CD14-positive monocyte (primary cell): Measurements from ENCODE around the gene ALOX12B. TPM values are rescaled to one million over a fixed set of nuclear protein-coding genes. Genes with fewer than 3 reads are reported as not detected.

ENCODE experiments used
- DNase-seq, 3 donors: peaks; one replicate each; pipeline ENCODE4 v3.0.0-alpha.2; 2011 to 2022
- H2AFZ ChIP-seq: 2 replicates; pipeline ENCODE4 v1.6.0; 2012; ENCODE audit warnings: mild to moderate bottlenecking, low read depth, low read length, inconsistent platforms; ENCODE audit not compliant: insufficient read depth, poor library complexity, severe bottlenecking
- H3K27ac ChIP-seq, 2 donors: 1 replicate in 1 of 2; 2 replicates in 1 of 2; pipeline ENCODE4 v1.5.1; 2012 to 2013; ENCODE audit warnings: low read length in 2 of 2, control low read depth in 1 of 2, inconsistent platforms in 1 of 2, low read depth in 1 of 2, mild to moderate bottlenecking in 1 of 2
- H3K27me3 ChIP-seq, 2 donors: one replicate each; pipeline versions ENCODE4 v1.6.0 to v1.6.1; 2011 to 2013; ENCODE audit warnings: low read length in 2 of 2; ENCODE audit not compliant: control insufficient read depth in 2 of 2, insufficient read depth in 2 of 2
- H3K36me3 ChIP-seq, 2 donors: replicated peaks in 1 of 2; 1 replicate in 1 of 2; 2 replicates in 1 of 2; pipeline versions ENCODE4 v1.5.1 to v1.6.1; 2012 to 2013; ENCODE audit warnings: low read length in 2 of 2, control low read depth in 1 of 2, inconsistent platforms in 1 of 2, mild to moderate bottlenecking in 1 of 2; ENCODE audit not compliant: insufficient read depth in 2 of 2, control insufficient read depth in 1 of 2
- H3K4me1 ChIP-seq, 2 donors: 1 replicate in 1 of 2; 2 replicates in 1 of 2; pipeline versions ENCODE4 v1.5.1 to v1.6.1; 2012 to 2013; ENCODE audit warnings: low read length in 2 of 2, control low read depth in 1 of 2, inconsistent platforms in 1 of 2, mild to moderate bottlenecking in 1 of 2, moderate library complexity in 1 of 2; ENCODE audit not compliant: insufficient read depth in 2 of 2, control insufficient read depth in 1 of 2
- H3K4me2 ChIP-seq: replicated peaks from 2 replicates; pipeline ENCODE3; 2012; ENCODE audit warnings: low read length, moderate library complexity, mild to moderate bottlenecking; ENCODE audit not compliant: poor library complexity, severe bottlenecking; ENCODE audit errors: extremely low read depth
- H3K4me3 ChIP-seq, 3 experiments: fragments of 200-600 bp in 1 of 3; sonication (generic) in 1 of 3; replicated peaks in 1 of 3; 1 replicate in 2 of 3; 2 replicates in 1 of 3; pipeline ENCODE4 v1.5.1; 2011 to 2013; ENCODE audit warnings: low read length in 3 of 3, mild to moderate bottlenecking in 3 of 3, control low read depth in 2 of 3, low read depth in 2 of 3, inconsistent platforms in 1 of 3, moderate library complexity in 1 of 3
- H3K79me2 ChIP-seq: 2 replicates; pipeline ENCODE4 v1.6.0; 2012; ENCODE audit warnings: mild to moderate bottlenecking, control low read depth, inconsistent platforms, low read length, moderate library complexity; ENCODE audit not compliant: insufficient read depth
- H3K9ac ChIP-seq: 2 replicates; pipeline ENCODE4 v1.6.0; 2017; ENCODE audit warnings: low read length, mild to moderate bottlenecking; ENCODE audit not compliant: insufficient read depth, poor library complexity, severe bottlenecking
- H3K9me3 ChIP-seq, 2 donors: replicated peaks in 1 of 2; 1 replicate in 1 of 2; 2 replicates in 1 of 2; pipeline versions ENCODE4 v1.5.1 to v1.6.1; 2012 to 2013; ENCODE audit warnings: low read length in 2 of 2, control low read depth in 1 of 2; ENCODE audit not compliant: control insufficient read depth in 1 of 2, insufficient read depth in 1 of 2
- H4K20me1 ChIP-seq: 2 replicates; pipeline ENCODE4 v1.6.0; 2012; ENCODE audit warnings: mild to moderate bottlenecking, low read length, control low read depth, moderate library complexity; ENCODE audit not compliant: insufficient read depth
- H3K27ac Mint-ChIP-seq, 7 donors: one replicate each; pipeline ENCODE4 v1.8.0; 2020; ENCODE audit warnings: mild to moderate bottlenecking in 7 of 7, mixed read lengths in 7 of 7, moderate library complexity in 6 of 7, inconsistent platforms in 2 of 7
- H3K27me3 Mint-ChIP-seq, 3 donors: one replicate each; pipeline ENCODE4 v1.8.0; 2021 to 2022; ENCODE audit warnings: low read depth in 3 of 3, mild to moderate bottlenecking in 3 of 3, mixed read lengths in 3 of 3, moderate library complexity in 3 of 3, inconsistent platforms in 1 of 3
- H3K36me3 Mint-ChIP-seq, 2 donors: one replicate each; pipeline ENCODE4 v1.8.0; 2020; ENCODE audit warnings: mixed read lengths in 2 of 2, inconsistent platforms in 1 of 2, mild to moderate bottlenecking in 1 of 2
- H3K4me1 Mint-ChIP-seq: one replicate; pipeline ENCODE4 v1.8.0; 2020; ENCODE audit warnings: mild to moderate bottlenecking, mixed read lengths
- H3K4me3 Mint-ChIP-seq, 2 donors: one replicate each; pipeline ENCODE4 v1.8.0; 2020; ENCODE audit warnings: mild to moderate bottlenecking in 2 of 2, mixed read lengths in 2 of 2, moderate library complexity in 1 of 2
- H3K9me3 Mint-ChIP-seq, 7 donors: one replicate each; pipeline ENCODE4 v1.8.0; 2020 to 2022; ENCODE audit warnings: mixed read lengths in 7 of 7, mild to moderate bottlenecking in 6 of 7, moderate library complexity in 6 of 7, inconsistent platforms in 2 of 7
- WGBS: methylation state at CpG from one replicate; pipeline ENCODE4 v1.1.5; 2013; ENCODE audit warnings: missing lambda C conversion rate; ENCODE audit not compliant: insufficient coverage; 5-methylcytosine and 5-hydroxymethylcytosine counted together
- intact Hi-C, 2 donors: fragments of 100-400 bp; cut with micrococcal nuclease; formaldehyde crosslinking; loops; one replicate each; pipeline versions ENCODE4 v1.15.0 to v1.15.1; 2023
- polyA plus RNA-seq, 3 donors: library from polyadenylated mRNA; depleted of rRNA in 1 of 3; unstranded in 2 of 3; stranded (reverse) in 1 of 3; fragments of 300-500 nt in 2 of 3; fragments of >200 nt in 1 of 3; fragmentation: Illumina TruSeq in 2 of 3; gene quantifications; 1 replicate in 2 of 3; 2 replicates in 1 of 3; pipeline ENCODE4 v1.2.3, GENCODE V29; 2012 to 2021
- TF ChIP-seq, protein P1 (sequence below): fragments of 200-600 bp; IDR thresholded peaks from one replicate; pipeline ENCODE4 v1.8.0; 2022; ENCODE audit warnings: antibody characterized with exemption, mild to moderate bottlenecking

ALOX12B gene
- polyA plus RNA-seq, 3 donors, result not detected

DNA sequence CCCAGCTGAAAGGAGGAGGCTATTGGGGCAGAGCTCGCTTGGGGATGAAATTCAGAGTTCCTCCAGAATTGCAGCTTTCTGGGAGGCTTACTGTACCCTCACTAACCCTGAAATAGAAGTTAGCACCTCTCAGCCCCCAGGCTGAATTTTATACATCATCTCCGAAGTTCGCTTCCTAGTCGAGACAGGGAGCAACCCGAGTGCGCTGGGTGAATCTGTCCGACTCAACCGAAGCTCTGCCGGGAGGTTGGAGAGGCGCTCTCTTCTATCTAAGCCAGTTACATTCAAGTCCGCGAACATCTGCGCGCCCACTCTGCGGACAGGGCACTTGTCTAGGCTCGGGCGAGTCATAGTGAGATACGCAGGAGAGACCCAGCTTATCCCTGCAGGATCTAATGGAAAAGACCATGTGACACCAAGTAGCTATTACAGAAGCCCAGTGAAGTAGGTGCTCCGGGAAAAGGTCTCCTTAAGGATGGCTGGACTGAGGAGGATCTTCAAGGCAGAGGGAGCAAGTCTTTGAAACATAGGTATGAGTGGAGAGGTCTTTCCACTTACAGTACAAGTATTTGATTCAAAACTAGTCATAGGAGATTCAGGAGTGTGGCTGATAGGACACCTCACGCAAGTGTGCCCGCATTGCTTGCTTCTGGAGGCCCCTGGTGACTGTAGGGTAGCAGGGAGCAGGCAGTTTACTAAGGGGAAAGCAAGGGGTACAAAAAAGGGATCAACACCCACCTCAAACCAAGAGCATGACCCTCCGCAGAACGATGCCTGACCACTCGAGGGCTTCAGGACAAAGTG, 37.0 kb upstream of the ALOX12B start:
- H3K27ac ChIP-seq, result no peak overlapping the region
- H3K4me1 Mint-ChIP-seq, result peaks cover 70% of the 10 kb centered on the region
- peaks cover 84 to 97% (median 91%) of the 10 kb centered on the region in 3 donors for H3K27me3 Mint-ChIP-seq

More for the DNA sequence above, 37.0 kb upstream of the ALOX12B start:
- peak in 1 of 3 donors; percentile 3 for DNase-seq
- Histone ChIP-seq H3K4me1 (peaks cover 67 to 78% of the 10 kb centered on the region in 2 donors), H3K36me3 (no peaks in the 10 kb centered on the region), H3K9me3 (peaks cover 0 to 21% of the 10 kb centered on the region in 2 donors), H2AFZ (no peak overlapping the region), H3K79me2 (no peaks in the 10 kb centered on the region), H3K4me2 (peak overlapping the region; percentile 98), H3K9ac (no peak overlapping the region), H3K27me3 (peaks cover 52 to 82% of the 10 kb centered on the region in 2 donors), H4K20me1 (peaks cover 25% of the 10 kb centered on the region), H3K4me3 (peak overlapping the region in 1 of 3 experiments; percentile 77)
- Mint-ChIP-seq H3K9me3 (peaks cover 0 to 47% (median 34%) of the 10 kb centered on the region in 7 donors), H3K36me3 (peaks cover 21 to 33% of the 10 kb centered on the region in 2 donors), H3K4me3 (peak overlapping the region; percentile 86 to 97), H3K27ac (peak overlapping the region in 1 of 7 donors; percentile 41)
- TF ChIP-seq, protein P1, sequence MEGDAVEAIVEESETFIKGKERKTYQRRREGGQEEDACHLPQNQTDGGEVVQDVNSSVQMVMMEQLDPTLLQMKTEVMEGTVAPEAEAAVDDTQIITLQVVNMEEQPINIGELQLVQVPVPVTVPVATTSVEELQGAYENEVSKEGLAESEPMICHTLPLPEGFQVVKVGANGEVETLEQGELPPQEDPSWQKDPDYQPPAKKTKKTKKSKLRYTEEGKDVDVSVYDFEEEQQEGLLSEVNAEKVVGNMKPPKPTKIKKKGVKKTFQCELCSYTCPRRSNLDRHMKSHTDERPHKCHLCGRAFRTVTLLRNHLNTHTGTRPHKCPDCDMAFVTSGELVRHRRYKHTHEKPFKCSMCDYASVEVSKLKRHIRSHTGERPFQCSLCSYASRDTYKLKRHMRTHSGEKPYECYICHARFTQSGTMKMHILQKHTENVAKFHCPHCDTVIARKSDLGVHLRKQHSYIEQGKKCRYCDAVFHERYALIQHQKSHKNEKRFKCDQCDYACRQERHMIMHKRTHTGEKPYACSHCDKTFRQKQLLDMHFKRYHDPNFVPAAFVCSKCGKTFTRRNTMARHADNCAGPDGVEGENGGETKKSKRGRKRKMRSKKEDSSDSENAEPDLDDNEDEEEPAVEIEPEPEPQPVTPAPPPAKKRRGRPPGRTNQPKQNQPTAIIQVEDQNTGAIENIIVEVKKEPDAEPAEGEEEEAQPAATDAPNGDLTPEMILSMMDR, result no peak
- WGBS, result 4% methylated on average over 20 of the region's 24 CpGs
- intact Hi-C loops, result loop anchor here (5.0 kb wide), 3 partner anchors 33 to 63 kb away; partner anchors contain the start of gene VAMP2 (in 1 of the 2)
